ENCODE measurements around the gene OOSP3. TPM values are rescaled to one million over a fixed set of nuclear protein-coding genes. Genes with fewer than 3 reads are reported as not detected.
"Not testable (repeated sequence)": the region's sequence is repeated elsewhere in the genome, so short reads cannot be mapped to it uniquely, and the experiment has no call there.

Gene OOSP3
- under 1 TPM in 1 of 3 donors, not detected in 2; 0.20 TPM for polyA plus RNA-seq (ENCODE audit: insufficient read length in 3 of 3)

GRCh38 chr11:59878575-59878974, at the start of gene OOSP3:
TSS of gene OOSP3 (plus strand) at chr11:59878782. CDS start at chr11:59878809, 27 bp downstream.
- DNase-seq (ENCODE audit: low read depth in 3 of 3, low spot score in 2 of 3): no peak

GRCh38 chr11:59829358-59829757, 49.2 kb upstream of the OOSP3 start:
- no peak for DNase-seq (ENCODE audit: low read depth in 3 of 3, low spot score in 2 of 3)

GRCh38 chr11:59833602-59834001, 45.0 kb upstream of the OOSP3 start:
- DNase-seq (ENCODE audit: low read depth in 3 of 3, low spot score in 2 of 3): no peak

- no peak for DNase-seq (ENCODE audit: low read depth in 3 of 3, low spot score in 2 of 3)
Measured at GRCh38 chr11:59839615-59840014, 39.0 kb upstream of the OOSP3 start.

- DNase-seq (ENCODE audit: low read depth in 3 of 3, low spot score in 2 of 3): no peak
Measured at GRCh38 chr11:59841514-59841913, 37.1 kb upstream of the OOSP3 start.

GRCh38 chr11:59842316-59842715, 36.3 kb upstream of the OOSP3 start:
- DNase-seq (ENCODE audit: low read depth in 3 of 3, low spot score in 2 of 3): no peak

- no peak for DNase-seq (ENCODE audit: low read depth in 3 of 3, low spot score in 2 of 3)
Measured at GRCh38 chr11:59845399-59845798, 33.2 kb upstream of the OOSP3 start, which contains the start of gene CBLIF. TSS of gene CBLIF (minus strand) at chr11:59845499. CDS start at chr11:59845453, 46 bp downstream.

GRCh38 chr11:59846556-59846955, 32.0 kb upstream of the OOSP3 start:
- no peak for DNase-seq (ENCODE audit: low read depth in 3 of 3, low spot score in 2 of 3)

GRCh38 chr11:59847626-59848025, 31.0 kb upstream of the OOSP3 start:
- DNase-seq (ENCODE audit: low read depth in 3 of 3, low spot score in 2 of 3): no peak

- not testable (repeated sequence) for DNase-seq (ENCODE audit: low read depth in 3 of 3, low spot score in 2 of 3)
Measured at GRCh38 chr11:59848439-59848838, 30.1 kb upstream of the OOSP3 start.

GRCh38 chr11:59849129-59849528, 29.5 kb upstream of the OOSP3 start:
- no peak for DNase-seq (ENCODE audit: low read depth in 3 of 3, low spot score in 2 of 3)

GRCh38 chr11:59849551-59849950, 29.0 kb upstream of the OOSP3 start:
- DNase-seq (ENCODE audit: low read depth in 3 of 3, low spot score in 2 of 3): not testable (repeated sequence)

GRCh38 chr11:59851416-59851815, 27.2 kb upstream of the OOSP3 start:
- DNase-seq (ENCODE audit: low read depth in 3 of 3, low spot score in 2 of 3): not testable (repeated sequence)

- DNase-seq (ENCODE audit: low read depth in 3 of 3, low spot score in 2 of 3): no peak
Measured at GRCh38 chr11:59854871-59855270, 23.7 kb upstream of the OOSP3 start.

GRCh38 chr11:59857439-59858434, 20.8 kb upstream of the OOSP3 start:
- DNase-seq (ENCODE audit: low read depth in 3 of 3, low spot score in 2 of 3): no peak

GRCh38 chr11:59859673-59860072, 18.9 kb upstream of the OOSP3 start:
- DNase-seq (ENCODE audit: low read depth in 3 of 3, low spot score in 2 of 3): no peak

- no peak for DNase-seq (ENCODE audit: low read depth in 3 of 3, low spot score in 2 of 3)
Measured at GRCh38 chr11:59862252-59862651, 16.3 kb upstream of the OOSP3 start.

- no peak for DNase-seq (ENCODE audit: low read depth in 3 of 3, low spot score in 2 of 3)
Measured at GRCh38 chr11:59865031-59865430, 13.6 kb upstream of the OOSP3 start.

- no peak for DNase-seq (ENCODE audit: low read depth in 3 of 3, low spot score in 2 of 3)
Measured at GRCh38 chr11:59866397-59866796, 12.2 kb upstream of the OOSP3 start, which contains the start of gene TCN1. TSS of gene TCN1 (minus strand) at chr11:59866487. CDS start at chr11:59866470, 17 bp downstream.

- no peak for DNase-seq (ENCODE audit: low read depth in 3 of 3, low spot score in 2 of 3)
Measured at GRCh38 chr11:59866836-59867235, 11.7 kb upstream of the OOSP3 start.

- DNase-seq (ENCODE audit: low read depth in 3 of 3, low spot score in 2 of 3): no peak
Measured at GRCh38 chr11:59867946-59868345, 10.6 kb upstream of the OOSP3 start.

GRCh38 chr11:59872076-59872475, 6.5 kb upstream of the OOSP3 start:
- no peak for DNase-seq (ENCODE audit: low read depth in 3 of 3, low spot score in 2 of 3)

All from right renal cortex interstitium (tissue), 3 donors.